GM06990 (cell line): ENCODE results near the gene CCDC88C.

Experiments used
- DNase-seq: peaks from one replicate; pipeline ENCODE4 v3.0.0-alpha.2; 2011; ENCODE audit not compliant: insufficient read length; ENCODE audit errors: extremely low read depth
- H3K27me3 ChIP-seq: replicated peaks from 2 replicates; pipeline ENCODE4 v1.6.0; 2011; ENCODE audit warnings: low read length; ENCODE audit not compliant: control insufficient read depth, insufficient read depth
- H3K36me3 ChIP-seq: 2 replicates; pipeline ENCODE4 v1.5.1; 2011; ENCODE audit warnings: low read length; ENCODE audit not compliant: control insufficient read depth, insufficient read depth
- H3K4me3 ChIP-seq: replicated peaks from 2 replicates; pipeline ENCODE4 v1.5.1; 2011; ENCODE audit warnings: low read depth, mild to moderate bottlenecking, control low read depth, low read length
- CTCF ChIP-seq: IDR thresholded peaks from 2 replicates; pipeline ENCODE4 v1.5.1; 2011; ENCODE audit warnings: low read length, control low read depth, mild to moderate bottlenecking, inconsistent platforms; ENCODE audit not compliant: insufficient read depth, poor library complexity, severe bottlenecking

CCDC88C gene

GRCh38 chr14:91300283-91300895 lies 117.2 kb downstream of the CCDC88C start:
- no peak for DNase-seq
- peaks cover 57% of the 10 kb centered on the region for H3K36me3 ChIP-seq
- H3K27me3 ChIP-seq, result no peaks in the 10 kb centered on the region
- no peak for TF ChIP-seq CTCF
- no peak overlapping the region for H3K4me3 ChIP-seq

- DNase-seq, result no peak
- Histone ChIP-seq H3K36me3 (peaks cover 60% of the 10 kb centered on the region), H3K27me3 (no peaks in the 10 kb centered on the region), H3K4me3 (no peak overlapping the region)
- TF ChIP-seq CTCF, result no peak
Measured at GRCh38 chr14:91299121-91300115, 118.2 kb downstream of the CCDC88C start.

GRCh38 chr14:91298576-91298975 lies 119.0 kb downstream of the CCDC88C start:
- H3K27me3 ChIP-seq, result no peaks in the 10 kb centered on the region
- peaks cover 60% of the 10 kb centered on the region for H3K36me3 ChIP-seq
- H3K4me3 ChIP-seq, result no peak overlapping the region
- no peak for TF ChIP-seq CTCF
- DNase-seq, result no peak

DNA sequence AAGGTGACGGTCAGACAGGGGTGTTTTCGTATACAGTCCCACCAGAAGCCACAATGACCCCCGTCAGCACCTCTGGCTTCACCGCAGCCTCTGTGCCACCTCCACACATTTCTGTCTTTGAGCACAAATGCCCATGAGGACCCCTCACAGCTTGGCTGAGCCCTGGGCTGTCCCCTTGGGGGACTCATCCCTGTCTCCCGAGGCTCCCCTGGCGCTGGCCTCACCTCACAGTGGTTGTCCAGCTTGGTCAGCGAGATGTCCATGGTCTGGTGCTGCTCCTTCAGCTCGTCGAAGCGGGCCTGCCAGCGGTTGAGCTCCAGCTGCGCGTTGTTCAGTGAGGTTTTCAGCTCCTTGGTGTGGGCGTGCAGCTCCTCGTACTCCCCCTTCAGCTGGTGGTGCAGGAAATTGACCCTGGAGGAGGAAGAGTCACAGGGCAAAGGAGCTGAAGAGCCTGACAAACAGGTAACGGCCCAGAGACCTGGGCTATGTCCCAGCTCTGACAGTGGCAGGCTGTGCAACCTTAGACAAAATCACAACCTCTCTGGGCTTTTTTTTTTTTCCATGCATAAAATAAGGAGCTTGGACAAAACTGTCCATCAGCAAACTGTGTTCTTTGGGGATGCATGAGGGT lies 120.4 kb downstream of the CCDC88C start:
- TF ChIP-seq CTCF, result no peak
- no peaks in the 10 kb centered on the region for H3K27me3 ChIP-seq
- no peak overlapping the region for H3K4me3 ChIP-seq
- no peak for DNase-seq
- H3K36me3 ChIP-seq, result peaks cover 70% of the 10 kb centered on the region

DNA sequence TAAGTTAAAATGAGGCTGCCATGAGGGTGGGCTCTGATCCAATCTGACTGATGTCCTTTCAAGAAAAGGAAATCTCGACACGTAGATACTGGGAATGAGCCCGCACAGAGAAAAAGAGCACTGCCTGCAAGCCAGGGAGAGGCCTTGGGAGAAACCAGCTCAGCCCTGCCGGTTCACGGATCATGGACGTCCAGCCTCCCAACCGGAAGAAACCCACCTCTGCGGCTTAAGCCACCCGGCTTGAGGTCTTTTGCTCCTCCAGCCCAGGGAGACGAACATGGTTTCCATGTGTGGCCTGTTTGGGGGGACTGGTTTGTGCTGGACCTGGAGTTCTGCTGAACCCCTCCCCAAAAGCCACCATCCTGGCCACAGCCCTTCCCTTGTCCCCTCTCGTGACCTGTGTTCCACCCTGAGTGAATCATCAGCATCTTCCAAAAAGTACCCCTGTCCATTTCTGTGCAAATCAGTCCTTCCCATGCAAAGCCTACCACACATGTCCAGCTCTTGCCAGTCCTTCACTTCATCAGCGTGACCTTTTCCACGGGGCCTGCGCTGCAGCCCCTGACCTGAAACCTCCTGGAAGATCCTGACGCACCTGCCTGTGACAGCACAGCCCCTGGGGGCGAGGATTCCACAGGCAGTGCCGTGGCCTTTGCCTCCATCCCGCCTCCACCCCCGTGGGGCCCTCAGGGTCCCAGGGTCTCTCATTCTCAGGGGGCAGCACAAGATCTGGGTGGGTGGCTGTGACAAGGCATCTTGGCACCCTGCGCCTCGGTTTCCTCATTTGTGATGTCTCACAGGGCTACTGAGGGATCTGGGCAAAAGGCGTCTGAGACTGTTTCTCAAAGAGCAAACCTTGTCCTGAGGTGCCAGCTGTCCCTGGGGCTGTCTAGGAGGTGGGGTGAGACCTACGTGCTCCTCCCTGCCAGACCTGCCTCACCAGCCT lies 121.5 kb downstream of the CCDC88C start:
- DNase-seq, result no peak
- H3K27me3 ChIP-seq, result no peaks in the 10 kb centered on the region
- H3K36me3 ChIP-seq, result peaks cover 72% of the 10 kb centered on the region
- H3K4me3 ChIP-seq, result no peak overlapping the region
- no peak for TF ChIP-seq CTCF
